ENCODE results near the gene PADI3. TPM values are rescaled to one million over a fixed set of nuclear protein-coding genes. Genes with fewer than 3 reads are reported as not detected.

PADI3 gene
- total RNA-seq, 1 experiment from 2014 or later, result 2.5 TPM

GRCh38 chr1:17328855-17329254 lies 80.0 kb downstream of the PADI3 start:
- H3K27me3 Mint-ChIP-seq (ENCODE audit: low read depth), result peaks cover 5% of the 10 kb centered on the region
- no peak overlapping the region for H3K4ac ChIP-seq (ENCODE audit: low read depth, low read length)
- H3K23me2 ChIP-seq (ENCODE audit: insufficient read length, low read depth, low read length, poor library complexity, severe bottlenecking), result no peaks in the 10 kb centered on the region
- no peaks in the 10 kb centered on the region for H4K20me1 ChIP-seq (ENCODE audit: control insufficient read depth, insufficient read depth, insufficient read length)
- H2BK20ac ChIP-seq (ENCODE audit: low read depth, low read length, poor library complexity, severe bottlenecking), result no peak overlapping the region
- H2BK120ac ChIP-seq (ENCODE audit: low read depth, low read length, poor library complexity, severe bottlenecking), result no peak overlapping the region
- no peaks in the 10 kb centered on the region for H3K4me1 ChIP-seq (ENCODE audit: insufficient read depth, low read length)
- H4K8ac ChIP-seq (replicated peaks; ENCODE audit: insufficient read length, low read depth, low read length), result no peak overlapping the region
- no peak overlapping the region for H4K91ac ChIP-seq (ENCODE audit: insufficient read length, low read depth, low read length)
- no peaks in the 10 kb centered on the region for H3K79me1 ChIP-seq (ENCODE audit: insufficient read depth, low read depth, low read length, poor library complexity, severe bottlenecking)
- no peak overlapping the region for H2AK5ac ChIP-seq (ENCODE audit: insufficient read length, low read length)
- no peak overlapping the region for H2BK15ac ChIP-seq (ENCODE audit: low read depth, low read length)
- no CpG with 5 or more reads among the region's 5 CpGs for WGBS (ENCODE audit: extremely low coverage, insufficient read length, low lambda C conversion rate)
- H2BK5ac ChIP-seq (ENCODE audit: insufficient read length, low read length), result no peak overlapping the region
- no peaks in the 10 kb centered on the region for H3K9me3 ChIP-seq (ENCODE audit: control insufficient read depth, low read depth, low read length)
- DNase-seq, result no peak
- no peak overlapping the region for H3K23ac ChIP-seq (ENCODE audit: insufficient read length, low read depth, low read length)
- TF ChIP-seq, protein P1, sequence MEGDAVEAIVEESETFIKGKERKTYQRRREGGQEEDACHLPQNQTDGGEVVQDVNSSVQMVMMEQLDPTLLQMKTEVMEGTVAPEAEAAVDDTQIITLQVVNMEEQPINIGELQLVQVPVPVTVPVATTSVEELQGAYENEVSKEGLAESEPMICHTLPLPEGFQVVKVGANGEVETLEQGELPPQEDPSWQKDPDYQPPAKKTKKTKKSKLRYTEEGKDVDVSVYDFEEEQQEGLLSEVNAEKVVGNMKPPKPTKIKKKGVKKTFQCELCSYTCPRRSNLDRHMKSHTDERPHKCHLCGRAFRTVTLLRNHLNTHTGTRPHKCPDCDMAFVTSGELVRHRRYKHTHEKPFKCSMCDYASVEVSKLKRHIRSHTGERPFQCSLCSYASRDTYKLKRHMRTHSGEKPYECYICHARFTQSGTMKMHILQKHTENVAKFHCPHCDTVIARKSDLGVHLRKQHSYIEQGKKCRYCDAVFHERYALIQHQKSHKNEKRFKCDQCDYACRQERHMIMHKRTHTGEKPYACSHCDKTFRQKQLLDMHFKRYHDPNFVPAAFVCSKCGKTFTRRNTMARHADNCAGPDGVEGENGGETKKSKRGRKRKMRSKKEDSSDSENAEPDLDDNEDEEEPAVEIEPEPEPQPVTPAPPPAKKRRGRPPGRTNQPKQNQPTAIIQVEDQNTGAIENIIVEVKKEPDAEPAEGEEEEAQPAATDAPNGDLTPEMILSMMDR (conservative IDR thresholded peaks at IDR 0.05), result no peak
- H3K27me3 ChIP-seq (ENCODE audit: insufficient read depth, low read length), result no peaks in the 10 kb centered on the region
- no peak overlapping the region for H2BK12ac ChIP-seq (ENCODE audit: insufficient read length, low read depth, low read length)
- H3K9me3 Mint-ChIP-seq, result peaks cover 8 to 9% of the 10 kb centered on the region in 2 experiments; a peak in 4 of 5 replicates
- peaks cover 0 to 5% (median 0%) of the 10 kb centered on the region in 3 experiments; a peak in 2 of 7 replicates for H3K36me3 Mint-ChIP-seq (ENCODE audit: insufficient read depth in 1 of 3, low read depth in 3 of 3)
- no peak overlapping the region for H3K27ac Mint-ChIP-seq
- H3K18ac ChIP-seq (ENCODE audit: insufficient read length, low read depth, low read length), result no peak overlapping the region
- no peaks in the 10 kb centered on the region for H3K4me1 Mint-ChIP-seq
- H3K4me3 Mint-ChIP-seq, result no peak overlapping the region
- H3K27ac ChIP-seq (ENCODE audit: insufficient read length, low read depth, low read length), result no peak overlapping the region
- H3K9ac ChIP-seq (ENCODE audit: extremely low read depth, insufficient read length, low read length), result no peak overlapping the region
- H3K4me2 ChIP-seq (ENCODE audit: insufficient read depth, insufficient read length, low read length), result no peak overlapping the region
- no peak overlapping the region for H3K14ac ChIP-seq (ENCODE audit: insufficient read depth, low read length)
- no peak overlapping the region for H3T11ph ChIP-seq (ENCODE audit: low read length)
- no peak overlapping the region for H2AFZ ChIP-seq (ENCODE audit: low read length)
- no peak overlapping the region for H3K56ac ChIP-seq (ENCODE audit: insufficient read length, low read depth, low read length)
- H3K79me2 ChIP-seq (ENCODE audit: insufficient read depth, low read length), result no peaks in the 10 kb centered on the region
- no peak overlapping the region for H4K5ac ChIP-seq (ENCODE audit: insufficient read length, low read depth, low read length)

All from H9 (cell line).